HCT116 (cell line): ENCODE measurements around the gene DRAP1. TPM values are rescaled to one million over a fixed set of nuclear protein-coding genes. Genes with fewer than 3 reads are reported as not detected.

Experiments used
- ATAC-seq: fragments of 200-7000 bp; cut with Tn5 transposase; 2 replicates; pipeline ENCODE4 v1.9.1; 2020; ENCODE audit warnings: mild to moderate bottlenecking, moderate library complexity
- BruUV-seq: library from RNA; stranded (reverse); fragments of 400-500 nt; replicated peaks from 2 replicates; lab custom pipeline; 2021; lab: Mats Ljungman, UMichigan
- CTCF ChIA-PET: fragments of 300-600 bp; sonication (Branson Sonifier 250); formaldehyde crosslinking; loops from one replicate; lab custom pipeline; 2021; ENCODE audit warnings: antibody characterized with exemption; lab: Charles Lee
- POLR2A ChIA-PET: fragments of 300-600, 350-600 bp; sonication (Branson Sonifier 250); formaldehyde crosslinking; loops from one replicate; lab custom pipeline; 2021; ENCODE audit warnings: antibody characterized with exemption; lab: Charles Lee
- RAD21 ChIA-PET, 2 experiments: fragments of 300-600 bp; sonication (Branson Sonifier 250); formaldehyde crosslinking; loops; one replicate each; lab custom pipeline; 2023; ENCODE audit warnings: low total read pairs in 2 of 2; ENCODE audit not compliant: uncharacterized antibody in 2 of 2, unreplicated experiment in 2 of 2, low non-redundant PET in 1 of 2; lab: Charles Lee
- DNase-seq: peaks from one replicate; pipeline ENCODE4 v3.0.0-alpha.2; 2010; ENCODE audit warnings: low read depth, low spot score
- H2AFZ ChIP-seq: fragments of 200-600 bp; shearing (Covaris generic), sonication (generic); 2 replicates; pipeline ENCODE4 v1.6.1; 2017; ENCODE audit warnings: low read depth, mixed run types, mixed read lengths, antibody characterized with exemption, low read length; ENCODE audit not compliant: poor library complexity, severe bottlenecking
- H3K27ac ChIP-seq: 2 replicates; pipeline ENCODE4 v1.5.1; 2012; ENCODE audit warnings: low read depth, low read length
- H3K27me3 ChIP-seq: fragments of 200-600 bp; sonication (generic); 2 replicates; pipeline ENCODE4 v1.6.1; 2016; ENCODE audit warnings: mixed run types, low read length, mixed read lengths; ENCODE audit not compliant: insufficient read depth
- H3K36me3 ChIP-seq, 2 experiments: fragments of 200-500 bp in 1 of 2; fragments of 200-600 bp in 1 of 2; sonication (Bioruptor generic) in 1 of 2; sonication (generic) in 1 of 2; 2 replicates each; pipeline versions ENCODE4 v1.5.1 to v1.6.1; 2014 to 2016; ENCODE audit warnings: low read length in 2 of 2, inconsistent platforms in 1 of 2, mixed read lengths in 1 of 2, mixed run types in 1 of 2; ENCODE audit not compliant: insufficient read depth in 2 of 2, control insufficient read depth in 1 of 2
- H3K4me1 ChIP-seq, 2 experiments: fragments of 200-600 bp in 1 of 2; sonication (generic) in 1 of 2; 2 replicates each; pipeline versions ENCODE4 v1.5.1 to v1.6.1; 2012 to 2017; ENCODE audit warnings: low read length in 2 of 2, inconsistent platforms in 1 of 2, mild to moderate bottlenecking in 1 of 2, mixed read lengths in 1 of 2, mixed run types in 1 of 2, moderate library complexity in 1 of 2; ENCODE audit not compliant: insufficient read depth in 2 of 2, control insufficient read depth in 1 of 2
- H3K4me2 ChIP-seq: fragments of 200-600 bp; sonication (generic); 2 replicates; pipeline ENCODE4 v1.6.1; 2017; ENCODE audit warnings: mixed run types, low read length, mixed read lengths
- H3K4me3 ChIP-seq, 2 experiments: fragments of 200-600 bp in 1 of 2; sonication (generic) in 1 of 2; replicated peaks in 1 of 2; 2 replicates each; pipeline ENCODE4 v1.5.1; 2011 to 2016; ENCODE audit warnings: low read length in 2 of 2, control low read depth in 1 of 2, low read depth in 1 of 2, mild to moderate bottlenecking in 1 of 2, mixed read lengths in 1 of 2, mixed run types in 1 of 2
- H3K79me2 ChIP-seq: fragments of 200-600 bp; sonication (generic); 2 replicates; pipeline ENCODE4 v1.6.1; 2017; ENCODE audit warnings: mild to moderate bottlenecking, mixed run types, low read length, moderate library complexity, mixed read lengths; ENCODE audit not compliant: insufficient read depth
- H3K9ac ChIP-seq: fragments of 200-600 bp; sonication (generic); 2 replicates; pipeline ENCODE4 v1.6.1; 2016; ENCODE audit warnings: low read length, mixed read lengths
- H3K9me2 ChIP-seq: fragments of 200-600 bp; sonication (generic), shearing (Covaris generic); 2 replicates; pipeline ENCODE4 v1.6.1; 2017; ENCODE audit warnings: mixed run types, mild to moderate bottlenecking, moderate library complexity; ENCODE audit not compliant: insufficient read depth
- H3K9me3 ChIP-seq, 2 experiments: fragments of 200-500 bp in 1 of 2; fragments of 200-600 bp in 1 of 2; sonication (Bioruptor generic) in 1 of 2; sonication (generic) in 1 of 2; 2 replicates each; pipeline ENCODE4 v1.6.1; 2014 to 2017; ENCODE audit warnings: low read length in 2 of 2, mixed read lengths in 2 of 2, inconsistent platforms in 1 of 2, low read depth in 1 of 2, mild to moderate bottlenecking in 1 of 2, mixed run types in 1 of 2, moderate library complexity in 1 of 2; ENCODE audit not compliant: control insufficient read depth in 1 of 2, insufficient read depth in 1 of 2
- H4K20me1 ChIP-seq: fragments of 200-600 bp; sonication (generic), shearing (Covaris generic); 2 replicates; pipeline ENCODE4 v1.6.1; 2017; ENCODE audit warnings: mixed run types, mild to moderate bottlenecking, moderate library complexity; ENCODE audit not compliant: insufficient read depth
- CBX3 ChIP-seq: IDR thresholded peaks from 2 replicates; pipeline ENCODE4 v1.6.1; 2012; ENCODE audit warnings: low read depth
- CTCF ChIP-seq, 3 experiments: fragments of 200-600 bp in 1 of 3; sonication (generic) in 1 of 3; IDR thresholded peaks in 2 of 3; conservative IDR thresholded peaks in 1 of 3; 2 replicates each; pipeline ENCODE4 v1.5.1; 2012 to 2017; ENCODE audit warnings: low read depth in 2 of 3, low read length in 2 of 3, antibody characterized with exemption in 1 of 3, borderline replicate concordance in 1 of 3, control low read depth in 1 of 3, mild to moderate bottlenecking in 1 of 3, mixed read lengths in 1 of 3, mixed run types in 1 of 3, moderate library complexity in 1 of 3; ENCODE audit not compliant: insufficient read depth in 1 of 3
- EGR1 ChIP-seq: IDR thresholded peaks from 2 replicates; pipeline ENCODE4 v1.6.1; 2012; ENCODE audit warnings: low read depth
- ELF1 ChIP-seq: IDR thresholded peaks from 2 replicates; pipeline ENCODE4 v1.6.1; 2012; ENCODE audit warnings: low read depth, borderline replicate concordance
- EZH2 ChIP-seq: fragments of 200-600 bp; sonication (generic); IDR thresholded peaks from 2 replicates; pipeline ENCODE4 v1.6.1; 2017; ENCODE audit warnings: antibody characterized with exemption, mixed run types
- EZH2phosphoT487 ChIP-seq: fragments of 200-600 bp; IDR thresholded peaks from 2 replicates; pipeline ENCODE4 v1.6.1; 2018; ENCODE audit warnings: antibody characterized with exemption, borderline replicate concordance
- FOSL1 ChIP-seq: IDR thresholded peaks from 2 replicates; pipeline ENCODE4 v1.6.1; 2012; ENCODE audit warnings: low read depth
- JUND ChIP-seq: IDR thresholded peaks from 2 replicates; pipeline ENCODE4 v1.6.1; 2012
- POLR2A ChIP-seq: IDR thresholded peaks from 2 replicates; pipeline ENCODE4 v1.7.0; 2011; ENCODE audit warnings: borderline replicate concordance; ENCODE audit not compliant: insufficient read depth, insufficient read length; ENCODE audit errors: extremely low read depth
- REST ChIP-seq: IDR thresholded peaks from 2 replicates; pipeline ENCODE4 v1.6.1; 2012; ENCODE audit warnings: low read depth
- ZBTB33 ChIP-seq: IDR thresholded peaks from 2 replicates; pipeline ENCODE4 v1.6.1; 2011; ENCODE audit warnings: mild to moderate bottlenecking, low read length, moderate library complexity; ENCODE audit not compliant: insufficient replicate concordance; ENCODE audit errors: extremely low read depth
- intact Hi-C: fragments of 100-400 bp; cut with micrococcal nuclease; formaldehyde crosslinking; loops from 2 replicates; pipeline ENCODE4 v1.10.0; 2022
- total RNA-seq: library from RNA; stranded (reverse); gene quantifications from one replicate; pipeline ENCODE4 v1.2.1, GENCODE V29; 2021; ENCODE audit not compliant: unreplicated experiment

Gene DRAP1
- total RNA-seq, 1 experiment from 2014 or later: 158 TPM

- Histone ChIP-seq H3K27me3 (no peaks in the 10 kb centered on the region), H3K9ac (no peak overlapping the region), H4K20me1 (no peaks in the 10 kb centered on the region), H3K36me3 (peaks cover 5 to 27% of the 10 kb centered on the region in 2 experiments; a peak in 3 of 4 replicates), H3K9me3 (no peaks in the 10 kb centered on the region), H3K4me2 (no peak overlapping the region), H3K27ac (no peak overlapping the region), H3K79me2 (peaks cover 36% of the 10 kb centered on the region), H3K9me2 (no peaks in the 10 kb centered on the region), H3K4me3 (no peak overlapping the region), H3K4me1 (peaks cover 16 to 26% of the 10 kb centered on the region in 2 experiments), H2AFZ (no peak overlapping the region)
- ChIA-PET RAD21 (no interaction called here), POLR2A (no interaction called here), CTCF (no interaction called here)
- DNase-seq: no peak
- intact Hi-C loops: no loop called here
- TF ChIP-seq EZH2phosphoT487 (no peak), CTCF (IDR thresholded peaks at IDR 0.05 in 2 of 3, conservative IDR thresholded peaks at IDR 0.05 in 1 of 3; ENCODE audit: borderline replicate concordance in 1 of 3, insufficient read depth in 1 of 3, low read depth in 2 of 3, low read length in 2 of 3) (no peak), EZH2 (no peak), FOSL1 (no peak), POLR2A (no peak), JUND (no peak), REST (no peak), CBX3 (no peak), ZBTB33 (no peak), EGR1 (no peak), ELF1 (no peak)
- no TSS peak for BruUV-seq
- ATAC-seq: no peak
These were observed 2.6 kb downstream of the DRAP1 start for GRCh38 chr11:65921876-65922275.
